Hepatic stellate cell (primary cell): Measurements from ENCODE around the gene LAMTOR3.

Experiments used
- DNase-seq: peaks from one replicate; pipeline ENCODE4 v3.0.0; 2011; ENCODE audit warnings: low spot score

LAMTOR3 gene

GRCh38 chr4:99894161-99894997 lies at the start of gene LAMTOR3:
Gene LAMTOR3, minus strand, starts transcription at chr4:99894427. Its CDS starts 464 bp downstream, at chr4:99893963.
- DNase-seq: peak; percentile 85

GRCh38 chr4:99938243-99938753 lies 44.1 kb upstream of the LAMTOR3 start:
- no peak for DNase-seq

- no peak for DNase-seq
Measured at GRCh38 chr4:99934891-99935290, 40.7 kb upstream of the LAMTOR3 start.

- no peak for DNase-seq
Measured at GRCh38 chr4:99927566-99927965, 33.3 kb upstream of the LAMTOR3 start.

GRCh38 chr4:99921174-99921573 lies 26.9 kb upstream of the LAMTOR3 start:
- DNase-seq: no peak

GRCh38 chr4:99918656-99919055 lies 24.4 kb upstream of the LAMTOR3 start:
- no peak for DNase-seq

- no peak for DNase-seq
Measured at GRCh38 chr4:99917575-99917974, 23.3 kb upstream of the LAMTOR3 start.

GRCh38 chr4:99915449-99915848 lies 21.2 kb upstream of the LAMTOR3 start:
- DNase-seq: no peak

- no peak for DNase-seq
Measured at GRCh38 chr4:99894998-99895397, 771 bp upstream of the LAMTOR3 start.

- no peak for DNase-seq
Measured at GRCh38 chr4:99893839-99894160, 427 bp downstream of the LAMTOR3 start.

GRCh38 chr4:99893029-99893428 lies 1.2 kb downstream of the LAMTOR3 start:
- DNase-seq: no peak

GRCh38 chr4:99891351-99891750 lies 2.9 kb downstream of the LAMTOR3 start:
- no peak for DNase-seq

GRCh38 chr4:99887837-99888236 lies 6.4 kb downstream of the LAMTOR3 start:
- DNase-seq: no peak

- no peak for DNase-seq
Measured at GRCh38 chr4:99886146-99886545, 8.1 kb downstream of the LAMTOR3 start.

- no peak for DNase-seq
Measured at GRCh38 chr4:99885687-99886086, 8.5 kb downstream of the LAMTOR3 start.

GRCh38 chr4:99885063-99885664 lies 9.1 kb downstream of the LAMTOR3 start:
- no peak for DNase-seq

GRCh38 chr4:99879458-99879857 lies 14.8 kb downstream of the LAMTOR3 start:
- DNase-seq: no peak

- no peak for DNase-seq
Measured at GRCh38 chr4:99878604-99879003, 15.6 kb downstream of the LAMTOR3 start.

GRCh38 chr4:99876946-99877345 lies 17.3 kb downstream of the LAMTOR3 start:
- DNase-seq: no peak

- no peak for DNase-seq
Measured at GRCh38 chr4:99875071-99875470, 19.2 kb downstream of the LAMTOR3 start.

GRCh38 chr4:99872570-99872969 lies 21.7 kb downstream of the LAMTOR3 start:
- DNase-seq: no peak

- no peak for DNase-seq
Measured at GRCh38 chr4:99868126-99868596, 26.1 kb downstream of the LAMTOR3 start.

- DNase-seq: no peak
Measured at GRCh38 chr4:99863804-99864203, 30.4 kb downstream of the LAMTOR3 start.
